HG02571 (cell line): ENCODE measurements around the gene CNTNAP2.
"Not testable (repeated sequence)": the region's sequence is repeated elsewhere in the genome, so short reads cannot be mapped to it uniquely, and the experiment has no call there.

Experiments
- ATAC-seq: cut with Tn5 transposase; IDR thresholded peaks from one replicate; pipeline ENCODE4 v1.9.1; 2021; ENCODE audit warnings: mild to moderate bottlenecking, moderate library complexity; ENCODE audit not compliant: unreplicated experiment

Gene CNTNAP2

GRCh38 chr7:147071536-147071935 is 954.9 kb downstream of the CNTNAP2 start:
- no peak for ATAC-seq

- no peak for ATAC-seq
Measured at GRCh38 chr7:147078312-147078711, 961.7 kb downstream of the CNTNAP2 start.

- no peak for ATAC-seq
Measured at GRCh38 chr7:147079083-147079482, 962.5 kb downstream of the CNTNAP2 start.

GRCh38 chr7:147079921-147080420 is 963.4 kb downstream of the CNTNAP2 start:
- ATAC-seq, result no peak

GRCh38 chr7:147081117-147081516 is 964.5 kb downstream of the CNTNAP2 start:
- ATAC-seq, result no peak

GRCh38 chr7:147089051-147089461 is 972.5 kb downstream of the CNTNAP2 start:
- ATAC-seq, result no peak

- ATAC-seq, result no peak
Measured at GRCh38 chr7:147089608-147090007, 973.0 kb downstream of the CNTNAP2 start.

- ATAC-seq, result no peak
Measured at GRCh38 chr7:147096629-147097028, 980.0 kb downstream of the CNTNAP2 start.

GRCh38 chr7:147103224-147103623 is 986.6 kb downstream of the CNTNAP2 start:
- ATAC-seq, result no peak

GRCh38 chr7:147106746-147107145 is 990.1 kb downstream of the CNTNAP2 start:
- no peak for ATAC-seq

GRCh38 chr7:147114525-147114924 is 997.9 kb downstream of the CNTNAP2 start:
- not testable (repeated sequence) for ATAC-seq

GRCh38 chr7:147136352-147136751 is 1019.8 kb downstream of the CNTNAP2 start:
- ATAC-seq, result no peak

- no peak for ATAC-seq
Measured at GRCh38 chr7:147145194-147145593, 1028.6 kb downstream of the CNTNAP2 start.

- no peak for ATAC-seq
Measured at GRCh38 chr7:147146169-147146568, 1029.6 kb downstream of the CNTNAP2 start.

- no peak for ATAC-seq
Measured at GRCh38 chr7:147151661-147152060, 1035.1 kb downstream of the CNTNAP2 start.

- no peak for ATAC-seq
Measured at GRCh38 chr7:147153571-147153970, 1037.0 kb downstream of the CNTNAP2 start.

GRCh38 chr7:147161405-147161804 is 1044.8 kb downstream of the CNTNAP2 start:
- ATAC-seq, result no peak

- ATAC-seq, result no peak
Measured at GRCh38 chr7:147170341-147171012, 1053.9 kb downstream of the CNTNAP2 start.

- ATAC-seq, result no peak
Measured at GRCh38 chr7:147171013-147171391, 1054.4 kb downstream of the CNTNAP2 start.

- no peak for ATAC-seq
Measured at GRCh38 chr7:147173883-147174282, 1057.3 kb downstream of the CNTNAP2 start.

GRCh38 chr7:147182874-147183273 is 1066.3 kb downstream of the CNTNAP2 start:
- ATAC-seq, result no peak

- ATAC-seq, result no peak
Measured at GRCh38 chr7:147183276-147183675, 1066.7 kb downstream of the CNTNAP2 start.

GRCh38 chr7:147188467-147188866 is 1071.9 kb downstream of the CNTNAP2 start:
- ATAC-seq, result no peak
